RPMI8226 (cell line): ENCODE measurements around the gene ATIC.

ENCODE experiments used
- DNase-seq: peaks from one replicate; pipeline ENCODE4 v3.0.0-alpha.2; 2015

Gene ATIC

DNA sequence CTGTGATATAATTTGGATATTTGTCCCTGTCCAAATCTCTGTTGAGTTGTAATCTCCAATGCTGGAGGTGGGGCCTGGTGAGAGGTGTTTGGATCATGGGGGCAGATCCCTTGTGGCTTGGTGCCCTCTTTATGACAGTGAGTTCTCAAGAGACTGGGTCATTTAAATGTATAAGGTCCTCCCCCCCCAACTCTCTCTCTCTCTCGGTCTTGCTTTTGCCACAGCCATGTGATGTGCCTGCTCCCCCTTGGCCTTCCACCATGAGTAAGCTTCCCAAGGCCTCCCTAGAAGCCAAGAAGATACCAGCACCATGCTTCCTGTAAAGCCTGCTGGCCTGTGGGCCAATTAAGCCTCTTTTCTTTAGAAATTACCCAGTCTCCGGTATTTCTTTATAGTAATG lies 65.4 kb downstream of the ATIC start:
- no peak for DNase-seq

- no peak for DNase-seq
These were observed 66.2 kb downstream of the ATIC start for GRCh38 chr2:215378045-215378444.

GRCh38 chr2:215379039-215379438 lies 67.2 kb downstream of the ATIC start:
- no peak for DNase-seq

DNA sequence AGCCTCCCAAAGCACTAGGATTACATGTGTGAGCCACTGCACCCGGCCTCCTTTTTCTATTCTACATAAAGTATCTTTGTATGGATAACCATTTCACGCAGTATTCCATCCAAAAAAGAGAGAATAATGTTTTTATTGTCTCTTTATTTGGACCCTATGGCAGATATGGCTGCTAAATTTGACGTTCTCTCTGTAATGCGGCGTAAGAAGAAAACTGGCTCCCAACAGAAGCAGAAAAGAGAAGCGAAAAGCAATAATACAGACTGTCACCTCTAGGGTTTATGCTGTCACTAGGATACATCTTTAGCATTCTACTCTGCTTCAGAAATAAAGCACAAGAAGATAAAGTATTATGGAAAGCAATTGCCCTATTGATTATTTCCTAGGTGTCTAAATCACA lies 68.1 kb downstream of the ATIC start:
- DNase-seq, result no peak

- no peak for DNase-seq
These were observed 68.8 kb downstream of the ATIC start for GRCh38 chr2:215380699-215381098.

- no peak for DNase-seq
These were observed 70.2 kb downstream of the ATIC start for GRCh38 chr2:215382011-215382410.

GRCh38 chr2:215382480-215382879 lies 70.6 kb downstream of the ATIC start:
- no peak for DNase-seq

DNA sequence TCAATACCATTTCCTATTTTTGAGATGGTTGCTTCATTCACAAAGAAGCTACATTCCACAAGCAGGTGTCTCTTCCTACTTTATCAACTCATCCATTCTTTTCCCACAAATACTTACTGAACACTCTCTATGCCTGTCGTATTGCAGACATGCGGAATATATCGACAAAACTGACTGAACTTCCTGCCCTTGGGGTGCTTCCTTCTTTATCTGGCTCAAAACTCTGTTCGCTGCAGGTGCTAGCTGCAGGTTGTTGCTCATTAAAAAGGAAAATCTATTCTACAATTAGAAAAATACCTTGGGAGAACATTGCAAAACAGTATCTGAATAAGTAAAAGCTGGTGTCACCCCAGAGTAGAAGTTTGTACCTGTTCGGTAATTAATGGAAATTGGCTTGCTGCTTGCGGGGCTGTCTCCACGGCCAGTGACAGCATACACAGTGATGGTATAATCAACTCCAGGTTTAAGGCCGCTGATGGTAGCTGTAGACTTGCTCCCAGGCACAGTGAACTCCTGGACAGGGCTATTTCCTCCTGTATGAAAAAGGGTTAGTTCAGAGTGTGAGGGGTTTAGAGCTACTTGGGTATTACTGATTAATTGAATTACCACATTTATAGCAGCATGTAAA lies 71.9 kb downstream of the ATIC start:
- no peak for DNase-seq

DNA sequence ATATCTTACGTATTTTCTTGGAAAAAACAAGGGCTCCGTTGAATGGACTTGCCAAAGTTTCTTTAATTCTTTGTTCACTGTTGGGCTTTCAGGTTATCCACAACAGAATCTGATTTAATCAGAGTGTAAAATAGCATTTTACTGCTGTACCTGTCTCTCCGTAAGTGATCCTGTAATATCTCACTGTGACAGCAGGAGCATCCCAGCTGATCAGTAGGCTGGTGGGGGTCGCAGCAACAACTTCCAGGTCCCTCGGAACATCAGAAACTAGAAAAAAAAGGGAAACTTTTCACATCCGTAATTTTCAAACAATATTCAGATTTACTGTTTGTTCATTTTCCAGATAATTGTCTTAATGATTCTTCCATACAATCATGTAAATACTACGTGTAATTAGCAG lies 72.9 kb downstream of the ATIC start:
- no peak for DNase-seq

- DNase-seq, result no peak
These were observed 74.7 kb downstream of the ATIC start for GRCh38 chr2:215386566-215386965.

DNA sequence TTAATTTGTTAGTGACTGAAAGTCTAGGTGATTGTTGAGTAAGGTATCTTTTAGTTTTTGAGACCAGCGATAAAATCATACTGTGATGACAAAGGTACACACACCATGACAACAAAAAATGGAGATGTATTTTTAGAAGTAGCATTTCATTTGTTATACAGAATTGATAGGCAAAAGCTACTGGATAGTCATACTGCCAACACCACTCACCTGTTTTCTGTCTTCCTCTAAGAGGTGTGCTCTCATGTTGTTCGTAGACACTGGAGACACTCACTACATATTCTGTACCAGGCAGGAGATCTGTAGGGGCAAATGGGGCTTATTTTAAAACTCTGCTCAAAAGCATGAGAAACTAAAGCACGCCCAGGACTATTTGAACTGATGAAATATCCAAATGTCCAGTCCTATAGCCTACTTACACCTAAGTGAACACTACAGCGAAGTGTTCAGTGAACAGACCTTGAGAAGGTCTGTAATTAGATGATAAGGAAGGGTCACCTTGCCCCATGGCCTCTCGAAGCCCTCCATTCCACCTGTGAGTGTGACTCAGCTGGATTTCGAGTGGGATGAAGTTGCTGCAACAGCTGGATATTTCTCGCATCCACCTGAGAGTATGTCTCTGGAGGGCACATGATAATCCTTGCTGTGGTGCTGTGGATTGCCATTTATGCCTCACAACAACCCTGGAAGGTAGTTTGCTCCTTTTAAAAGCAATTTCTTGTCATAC lies 76.3 kb downstream of the ATIC start:
- DNase-seq, result no peak

GRCh38 chr2:215390550-215390913 lies 78.7 kb downstream of the ATIC start:
- no peak for DNase-seq

GRCh38 chr2:215391531-215391930 lies 79.7 kb downstream of the ATIC start:
- no peak for DNase-seq

DNA sequence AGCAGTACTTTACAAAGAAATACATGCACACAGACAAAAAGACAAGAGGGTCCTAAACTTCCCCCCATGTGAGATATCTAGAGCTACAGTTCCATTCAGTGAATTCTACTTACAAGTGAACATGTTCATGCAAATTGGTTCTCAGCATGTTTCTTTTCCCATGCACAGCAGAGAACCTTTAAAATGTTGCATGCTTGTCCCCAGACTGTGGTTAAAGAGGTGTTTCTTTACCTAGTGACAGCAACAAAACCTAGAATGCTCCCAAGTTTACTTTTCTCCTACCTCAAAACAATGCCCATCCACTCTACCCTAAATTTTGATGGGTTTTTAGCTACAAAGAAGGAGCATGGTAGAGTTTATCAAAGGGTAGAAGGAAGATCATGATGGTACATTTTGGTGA lies 80.3 kb downstream of the ATIC start:
- no peak for DNase-seq

GRCh38 chr2:215392687-215393270 lies 80.9 kb downstream of the ATIC start:
- DNase-seq, result no peak

GRCh38 chr2:215394102-215394805 lies 82.4 kb downstream of the ATIC start:
- DNase-seq, result no peak

DNA sequence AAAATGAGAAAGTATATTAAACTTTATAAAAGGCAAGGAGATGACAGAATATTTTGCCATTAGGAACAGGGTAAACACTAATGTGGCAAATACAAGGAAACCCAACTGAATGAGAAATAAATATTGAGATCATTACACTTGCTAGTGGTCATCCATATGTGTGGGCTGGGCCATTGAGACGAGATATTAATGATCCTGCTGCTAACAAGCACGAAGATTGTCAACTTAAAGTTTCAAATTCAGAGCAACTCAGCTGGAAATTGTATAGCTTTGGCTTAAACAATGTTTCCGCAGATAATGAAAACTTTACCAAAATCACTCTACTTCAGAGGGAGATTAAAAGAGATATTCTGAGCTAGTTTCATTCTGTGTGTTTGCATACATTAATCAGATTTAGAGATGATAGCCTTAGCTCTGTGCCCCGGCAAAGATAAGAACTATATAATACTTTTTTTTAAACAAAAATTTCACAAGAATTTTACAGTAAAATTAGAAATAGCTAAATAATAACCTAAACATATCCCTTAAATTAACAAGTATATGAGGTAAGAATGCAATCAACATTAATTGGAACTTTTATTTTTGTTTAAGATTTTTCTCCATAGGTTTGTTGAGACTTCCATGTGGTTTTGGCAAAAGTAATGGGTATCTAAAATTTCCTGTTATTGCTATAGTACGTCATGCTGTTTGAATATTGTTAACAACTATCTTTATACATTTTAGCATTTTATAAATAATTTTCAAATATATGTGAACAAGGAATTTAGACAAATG lies 84.0 kb downstream of the ATIC start:
- DNase-seq, result no peak

DNA sequence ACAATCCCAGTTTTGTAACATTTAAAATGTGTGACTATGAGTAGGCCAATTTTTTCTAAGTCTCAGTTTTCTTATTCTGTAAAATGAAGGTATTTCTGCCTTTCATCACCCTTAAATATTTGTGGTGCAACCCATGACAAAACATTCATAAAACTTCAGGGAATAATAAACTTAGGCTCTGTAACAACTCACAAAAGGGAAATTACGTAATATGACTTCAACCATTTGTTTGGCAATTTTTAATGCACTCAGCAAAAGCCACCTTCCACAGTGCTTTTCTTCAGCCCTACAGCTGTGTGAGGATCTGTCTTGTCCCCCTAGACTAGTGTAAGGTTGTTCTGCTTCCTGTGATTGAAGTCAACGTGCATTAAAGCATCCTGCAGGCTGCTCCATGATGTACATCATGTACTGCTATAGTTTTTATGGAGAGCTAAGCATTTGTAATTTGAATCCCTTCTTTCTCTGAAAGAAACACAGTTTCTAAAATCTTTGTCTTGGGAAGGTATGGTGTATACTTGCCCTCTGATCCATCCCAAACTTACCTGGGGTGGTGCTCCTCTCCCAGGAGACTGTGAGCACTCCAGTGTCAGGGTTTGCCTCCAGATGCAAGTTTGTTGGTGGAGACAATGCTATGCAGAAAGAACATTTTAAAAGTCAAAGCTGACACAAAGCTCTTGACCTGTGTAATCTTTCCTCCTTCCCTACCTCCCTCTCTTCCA lies 84.9 kb downstream of the ATIC start:
- DNase-seq, result no peak

GRCh38 chr2:215397632-215398341 lies 85.9 kb downstream of the ATIC start:
- DNase-seq, result no peak

DNA sequence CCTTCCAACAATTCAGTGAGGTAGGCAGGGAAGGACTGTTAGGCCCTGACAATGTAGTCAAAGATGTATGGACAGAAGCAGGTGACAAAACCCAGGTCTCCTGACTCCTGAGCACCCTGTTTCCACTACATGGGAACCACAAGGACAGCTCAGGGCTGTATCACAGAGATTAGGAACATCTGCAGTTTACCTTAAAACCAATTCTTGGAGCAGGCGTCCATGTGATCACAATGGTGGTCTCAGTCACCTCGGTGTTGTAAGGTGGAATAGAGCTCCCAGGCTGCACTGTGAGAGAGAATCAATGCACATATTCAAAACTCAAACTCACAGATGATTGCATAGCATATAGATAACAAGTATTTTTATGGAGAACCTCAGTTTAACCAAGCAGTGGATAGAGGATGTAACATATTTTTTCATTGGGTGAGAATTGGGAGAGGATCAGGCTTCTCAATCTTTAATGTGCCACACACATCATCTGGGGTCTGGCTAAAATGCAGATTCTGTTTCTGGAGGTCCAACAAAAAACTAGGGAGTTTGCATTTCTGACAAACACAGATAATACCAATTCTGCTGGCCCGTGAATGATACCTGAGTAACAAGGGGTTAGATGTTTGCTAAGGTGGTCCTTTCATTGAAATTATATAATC lies 87.3 kb downstream of the ATIC start:
- DNase-seq, result no peak
